ENCODE data around the gene CNTNAP4. TPM values are rescaled to one million over a fixed set of nuclear protein-coding genes. Genes with fewer than 3 reads are reported as not detected.

Gene CNTNAP4
- total and polyA plus RNA-seq, 2 of the 8 experiments (the other 6 are each of a cell fraction or from before 2014, with no cell fraction given) = not detected

DNA sequence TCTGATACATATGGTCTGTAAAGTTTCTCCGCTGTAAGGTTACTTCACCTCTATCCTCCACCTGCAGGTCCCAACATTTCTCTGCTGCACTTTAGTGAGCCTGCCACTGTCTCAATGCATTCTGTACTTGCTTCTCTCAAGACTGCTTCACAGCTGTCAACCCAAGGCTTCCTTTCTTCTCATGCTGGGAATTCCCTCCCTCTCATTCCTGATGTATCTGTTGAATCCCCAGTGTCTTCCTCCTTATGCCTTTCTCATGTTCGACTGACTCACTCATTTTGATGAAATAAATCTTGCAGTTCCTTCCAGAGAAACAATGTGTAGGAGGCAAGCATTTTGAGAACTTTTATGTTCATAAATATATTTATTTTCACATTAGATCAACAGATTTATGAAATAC lies 288.3 kb downstream of the CNTNAP4 start:
- Histone ChIP-seq H4K91ac (replicated peaks; ENCODE audit: insufficient read length, low read length) (no peak overlapping the region), H2AFZ (ENCODE audit: low read length) (no peak overlapping the region), H4K20me1 (replicated peaks in 1 of 2; ENCODE audit: control insufficient read depth in 1 of 2, insufficient read depth in 2 of 2, low read length in 2 of 2) (no peaks in the 10 kb centered on the region), H3K36me3 (ENCODE audit: control insufficient read depth in 2 of 4, insufficient read depth in 4 of 4, low read length in 3 of 4) (no peaks in the 10 kb centered on the region), H2BK120ac (replicated peaks; ENCODE audit: low read depth, low read length) (no peak overlapping the region), H3K9me3 (ENCODE audit: insufficient read depth in 2 of 2, low read depth in 1 of 2, low read length in 1 of 2) (no peaks in the 10 kb centered on the region), H3K23ac (ENCODE audit: insufficient read length) (no peak overlapping the region), H3K27ac (ENCODE audit: low read depth, low read length) (no peak overlapping the region), H3K14ac (ENCODE audit: insufficient read length) (no peak overlapping the region), H3K4ac (replicated peaks; ENCODE audit: insufficient read length, low read depth, low read length) (no peak overlapping the region), H4K5ac (ENCODE audit: insufficient read length, low read depth, low read length) (no peak overlapping the region), H3K23me2 (ENCODE audit: low read depth, low read length) (no peaks in the 10 kb centered on the region), H3K4me1 (replicated peaks in 1 of 4; ENCODE audit: control insufficient read depth in 3 of 4, insufficient read depth in 4 of 4, low read length in 3 of 4) (no peaks in the 10 kb centered on the region), H3K27me3 (replicated peaks in 1 of 4; ENCODE audit: control insufficient read depth in 3 of 4, extremely low read depth in 1 of 4, insufficient read depth in 3 of 4, low read length in 3 of 4) (no peaks in the 10 kb centered on the region), H4K8ac (ENCODE audit: extremely low read depth, insufficient read depth, low read length) (no peak overlapping the region), H3K18ac (ENCODE audit: extremely low read depth, low read length) (no peak overlapping the region), H2AK5ac (ENCODE audit: low read depth, low read length) (no peak overlapping the region), H3K56ac (replicated peaks; ENCODE audit: insufficient read length, low read depth, low read length) (no peak overlapping the region), H2BK5ac (ENCODE audit: low read depth, low read length) (no peak overlapping the region), H3K4me3 (ENCODE audit: extremely low read depth in 1 of 4, insufficient read depth in 2 of 4, low read depth in 3 of 4, low read length in 4 of 4) (no peak overlapping the region), H3K79me1 (ENCODE audit: low read depth, low read length) (no peaks in the 10 kb centered on the region), H2BK20ac (ENCODE audit: low read length) (no peak overlapping the region), H2BK15ac (ENCODE audit: low read length) (no peak overlapping the region), H2BK12ac (ENCODE audit: low read depth, low read length) (no peak overlapping the region), H3K4me2 (ENCODE audit: insufficient read depth in 1 of 2, low read depth in 2 of 2, low read length in 2 of 2) (no peak overlapping the region), H3K79me2 (ENCODE audit: control insufficient read depth in 1 of 2, insufficient read depth in 2 of 2, low read length in 2 of 2) (no peaks in the 10 kb centered on the region), H3K9ac (replicated peaks in 1 of 4; ENCODE audit: extremely low read depth in 1 of 4, low read depth in 3 of 4, low read length in 3 of 4) (no peak overlapping the region)
- TF ChIP-seq, protein P1, sequence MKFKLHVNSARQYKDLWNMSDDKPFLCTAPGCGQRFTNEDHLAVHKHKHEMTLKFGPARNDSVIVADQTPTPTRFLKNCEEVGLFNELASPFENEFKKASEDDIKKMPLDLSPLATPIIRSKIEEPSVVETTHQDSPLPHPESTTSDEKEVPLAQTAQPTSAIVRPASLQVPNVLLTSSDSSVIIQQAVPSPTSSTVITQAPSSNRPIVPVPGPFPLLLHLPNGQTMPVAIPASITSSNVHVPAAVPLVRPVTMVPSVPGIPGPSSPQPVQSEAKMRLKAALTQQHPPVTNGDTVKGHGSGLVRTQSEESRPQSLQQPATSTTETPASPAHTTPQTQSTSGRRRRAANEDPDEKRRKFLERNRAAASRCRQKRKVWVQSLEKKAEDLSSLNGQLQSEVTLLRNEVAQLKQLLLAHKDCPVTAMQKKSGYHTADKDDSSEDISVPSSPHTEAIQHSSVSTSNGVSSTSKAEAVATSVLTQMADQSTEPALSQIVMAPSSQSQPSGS (IDR thresholded peaks at IDR 0.05; ENCODE audit: low read length) = no peak
- TF ChIP-seq SRF (IDR thresholded peaks at IDR 0.05; ENCODE audit: low read depth, low read length) (no peak), CEBPB (IDR thresholded peaks at IDR 0.05; ENCODE audit: low read depth, low read length) (no peak), RFX5 (IDR thresholded peaks at IDR 0.05; ENCODE audit: borderline replicate concordance, low read depth, low read length) (no peak), RBBP5 (IDR thresholded peaks at IDR 0.05; ENCODE audit: borderline replicate concordance, low read depth, low read length) (no peak), GABPA (IDR thresholded peaks at IDR 0.05; ENCODE audit: borderline replicate concordance, insufficient read depth, low read length) (no peak), KDM5A (IDR thresholded peaks at IDR 0.05; ENCODE audit: low read length) (no peak), MAFK (IDR thresholded peaks at IDR 0.05; ENCODE audit: low read depth, low read length) (no peak), BRCA1 (IDR thresholded peaks at IDR 0.05; ENCODE audit: low read depth, low read length) (no peak), GTF2F1 (IDR thresholded peaks at IDR 0.05; ENCODE audit: borderline replicate concordance, low read depth, low read length) (no peak), HDAC2 (IDR thresholded peaks at IDR 0.05; ENCODE audit: borderline replicate concordance in 1 of 2, low read depth in 2 of 2, low read length in 2 of 2) (no peak), HDAC6 (IDR thresholded peaks at IDR 0.05; ENCODE audit: low read depth, low read length) (no peak)
- TF ChIP-seq, protein P2, sequence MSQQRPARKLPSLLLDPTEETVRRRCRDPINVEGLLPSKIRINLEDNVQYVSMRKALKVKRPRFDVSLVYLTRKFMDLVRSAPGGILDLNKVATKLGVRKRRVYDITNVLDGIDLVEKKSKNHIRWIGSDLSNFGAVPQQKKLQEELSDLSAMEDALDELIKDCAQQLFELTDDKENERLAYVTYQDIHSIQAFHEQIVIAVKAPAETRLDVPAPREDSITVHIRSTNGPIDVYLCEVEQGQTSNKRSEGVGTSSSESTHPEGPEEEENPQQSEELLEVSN (IDR thresholded peaks at IDR 0.05) = no peak
- FAIRE-seq (no peak), DNase-seq (ENCODE audit: low read depth in 1 of 2, low spot score in 2 of 2) (no peak)
- ChIA-PET POLR2A (ENCODE audit: partially characterized antibody) (no interaction called here), CTCF (ENCODE audit: partially characterized antibody) (no interaction called here)
- WGBS, 2 experiments (ENCODE audit: extremely low coverage in 1 of 2, insufficient coverage in 1 of 2, insufficient read length in 1 of 2, insufficient replicate concordance in 2 of 2, low coverage in 1 of 2, low lambda C conversion rate in 2 of 2, missing lambda C conversion rate in 1 of 2) = 88% methylated on average over 2 of the region's 2 CpGs; no CpG with 5 or more reads in 1 of the 2 experiments
